Jurkat, Clone E6-1 (cell line): ENCODE data around the gene PLXNA2.

ENCODE experiments used
- DNase-seq: peaks from one replicate; pipeline ENCODE4 v3.0.0-alpha.2; 2011; ENCODE audit warnings: low read depth, low spot score
- H3K4me3 ChIP-seq: 2 replicates; pipeline ENCODE4 v1.5.1; 2011; ENCODE audit warnings: mild to moderate bottlenecking, low read length, control low read depth, moderate library complexity

Gene PLXNA2

DNA sequence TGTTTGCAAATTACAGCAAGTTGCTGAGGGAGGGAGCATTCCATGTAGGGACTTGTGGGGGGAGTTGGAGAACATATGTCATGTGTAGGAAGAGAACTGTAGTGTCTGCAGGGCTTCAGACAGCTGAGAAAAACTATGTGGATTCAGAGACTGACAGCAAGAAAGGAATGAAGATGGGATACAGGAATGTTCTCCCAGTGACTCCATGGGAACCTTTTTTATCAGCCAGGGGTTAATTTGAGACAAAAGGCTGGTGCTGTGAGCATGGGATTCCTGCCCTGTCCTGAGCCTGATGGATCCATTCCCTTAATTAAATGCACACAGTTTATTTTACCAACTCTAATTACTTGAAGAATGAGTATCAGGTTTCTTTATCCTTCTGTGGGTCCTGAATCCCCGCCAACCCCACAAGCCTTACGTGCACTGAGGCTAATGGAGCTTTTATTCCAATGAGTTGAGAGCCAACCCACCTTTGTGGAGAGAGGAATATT, 26.5 kb upstream of the PLXNA2 start:
- no peak for DNase-seq
- H3K4me3 ChIP-seq: no peak overlapping the region

DNA sequence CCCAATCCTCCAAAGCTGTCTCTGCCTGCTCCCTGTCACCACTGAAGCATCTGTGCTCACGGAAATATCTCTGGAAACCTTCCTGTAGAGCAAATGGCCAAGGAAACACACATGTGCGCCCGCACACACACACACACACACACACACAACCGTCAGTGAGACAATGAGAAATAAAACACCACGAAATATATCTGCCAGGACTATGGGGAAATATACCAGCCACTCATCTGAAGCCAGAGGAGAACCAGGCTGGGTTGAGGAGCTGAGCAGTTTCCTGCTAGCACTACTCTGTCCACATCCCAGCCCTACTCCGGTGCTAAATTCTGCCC, 25.1 kb upstream of the PLXNA2 start:
- no peak for DNase-seq
- H3K4me3 ChIP-seq: no peak overlapping the region

DNA sequence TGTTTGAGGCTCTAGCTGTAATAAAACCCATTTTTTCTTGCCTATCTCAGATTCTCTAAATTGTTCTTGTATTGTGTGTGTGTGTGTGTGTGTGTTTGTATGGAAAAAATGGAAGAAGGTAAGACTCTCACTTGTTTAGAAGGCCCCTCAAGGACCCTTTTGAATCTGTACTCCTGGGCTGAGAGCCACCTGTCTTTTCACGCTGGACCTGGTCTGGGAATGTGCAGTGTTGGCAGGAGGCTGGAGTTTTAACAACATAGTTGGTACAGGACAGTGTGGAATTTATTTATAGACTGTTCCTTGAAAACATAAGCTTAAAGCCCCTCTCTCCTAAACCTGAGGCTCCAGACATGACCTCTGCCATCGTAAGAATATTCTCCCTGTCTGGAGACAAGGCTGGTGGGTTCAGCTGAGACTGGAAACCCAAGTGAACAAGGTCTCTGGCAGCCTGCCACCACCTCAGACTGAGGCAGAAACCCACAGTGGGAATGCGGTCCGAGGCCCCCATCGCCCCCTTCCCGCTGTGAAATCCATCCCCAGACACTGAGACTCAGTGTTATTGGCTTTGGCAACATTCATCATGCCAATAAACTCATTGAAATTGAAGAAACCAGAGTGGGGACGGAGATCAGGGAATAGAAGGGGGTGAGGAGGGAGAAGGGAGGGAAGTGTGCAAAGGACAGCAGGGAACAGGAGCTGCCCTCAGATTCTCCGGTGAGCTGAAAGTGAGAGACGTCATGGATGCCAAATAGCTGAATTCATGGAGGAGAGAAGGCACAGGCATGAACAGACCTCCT, 24.6 kb upstream of the PLXNA2 start:
- no peak overlapping the region for H3K4me3 ChIP-seq
- DNase-seq: no peak

DNA sequence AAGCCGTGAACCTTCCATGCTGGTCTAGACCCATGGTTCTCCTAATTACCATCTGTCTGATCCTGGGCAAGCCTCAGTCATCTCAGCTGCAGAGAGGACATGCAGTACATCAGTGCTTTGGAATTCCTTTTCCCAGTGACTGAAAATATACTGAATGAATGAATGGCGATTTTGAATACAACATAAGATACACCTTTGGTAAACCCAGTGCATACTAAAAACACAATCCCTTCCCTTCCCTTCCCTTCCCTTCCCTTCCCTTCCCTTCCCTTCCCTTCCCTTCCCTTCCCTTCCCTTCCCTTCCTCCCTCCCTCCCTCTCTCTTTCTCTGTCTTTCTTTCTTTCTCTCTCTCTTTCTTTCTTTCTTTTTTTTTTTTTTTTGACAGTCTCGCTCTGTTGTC, 21.3 kb upstream of the PLXNA2 start:
- DNase-seq: no peak

DNA sequence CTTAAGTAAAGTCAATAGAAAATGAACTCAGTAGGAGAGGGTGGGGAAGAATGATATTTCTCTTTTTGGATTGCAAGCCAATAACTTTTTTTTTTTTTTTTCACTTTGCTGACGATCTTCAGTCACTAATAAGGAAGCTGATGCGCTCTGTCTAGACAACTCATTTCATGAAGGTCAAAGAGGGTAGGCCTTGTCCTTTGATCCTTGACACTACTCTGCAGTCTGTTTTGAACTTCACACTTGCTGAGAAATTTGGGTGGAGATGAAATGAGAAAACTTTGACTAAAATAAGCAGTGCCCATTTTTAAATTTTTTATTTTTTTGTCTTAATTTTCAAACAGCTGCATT, 20.9 kb upstream of the PLXNA2 start:
- no peak overlapping the region for H3K4me3 ChIP-seq
- no peak for DNase-seq

More for the DNA sequence above, 21.3 kb upstream of the PLXNA2 start:
- no peak overlapping the region for H3K4me3 ChIP-seq

DNA sequence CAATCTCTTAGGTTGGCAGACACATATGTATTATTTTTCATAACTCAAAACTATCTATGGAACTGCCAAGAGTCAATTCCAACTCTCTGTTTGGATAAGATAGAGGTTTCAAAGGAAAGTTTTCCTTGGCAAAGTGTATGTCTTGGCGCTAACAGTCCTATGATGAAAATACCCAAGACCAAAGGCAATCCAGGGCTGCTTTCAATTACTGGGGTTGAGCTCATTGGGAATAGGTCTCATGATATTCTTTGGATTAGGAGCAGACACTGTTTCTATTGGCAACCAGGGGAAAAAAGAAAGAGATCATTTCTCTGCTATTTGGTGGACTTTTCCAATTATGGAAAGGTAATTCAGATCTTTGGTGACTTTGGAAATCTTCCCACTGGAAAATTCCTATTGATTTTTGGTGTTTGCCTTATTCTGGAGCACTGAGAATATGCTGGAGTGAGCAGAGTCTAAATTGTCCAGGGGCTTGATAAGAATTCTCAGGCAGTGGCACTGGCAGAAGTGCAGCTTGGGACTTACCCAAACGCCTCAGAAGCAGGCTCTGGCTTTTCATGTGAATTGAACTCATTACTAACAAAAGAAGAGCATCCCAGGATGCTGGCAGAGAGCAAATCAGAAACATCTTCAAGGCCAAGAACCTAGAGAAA, 20.4 kb upstream of the PLXNA2 start:
- no peak for DNase-seq
- H3K4me3 ChIP-seq: no peak overlapping the region

DNA sequence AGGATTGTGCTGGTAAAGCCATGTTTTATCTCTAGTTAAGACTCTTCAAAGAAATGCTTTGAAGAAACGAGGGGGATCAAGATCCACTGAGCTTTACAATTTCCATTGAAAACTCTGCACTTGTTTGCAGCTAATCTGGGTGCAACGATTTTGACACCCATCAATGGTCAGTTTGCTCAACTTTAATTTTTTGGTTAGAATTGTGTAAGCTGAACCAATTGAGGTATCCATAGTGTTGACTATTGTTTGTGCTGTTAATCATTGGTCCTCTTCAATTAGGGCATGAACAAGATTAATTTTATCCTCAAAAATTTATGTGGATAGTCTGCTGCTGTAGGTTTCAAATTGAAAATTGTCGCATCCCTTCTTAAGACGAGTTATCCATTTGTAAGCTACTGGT, 17.7 kb upstream of the PLXNA2 start:
- no peak for DNase-seq
- H3K4me3 ChIP-seq: no peak overlapping the region

DNA sequence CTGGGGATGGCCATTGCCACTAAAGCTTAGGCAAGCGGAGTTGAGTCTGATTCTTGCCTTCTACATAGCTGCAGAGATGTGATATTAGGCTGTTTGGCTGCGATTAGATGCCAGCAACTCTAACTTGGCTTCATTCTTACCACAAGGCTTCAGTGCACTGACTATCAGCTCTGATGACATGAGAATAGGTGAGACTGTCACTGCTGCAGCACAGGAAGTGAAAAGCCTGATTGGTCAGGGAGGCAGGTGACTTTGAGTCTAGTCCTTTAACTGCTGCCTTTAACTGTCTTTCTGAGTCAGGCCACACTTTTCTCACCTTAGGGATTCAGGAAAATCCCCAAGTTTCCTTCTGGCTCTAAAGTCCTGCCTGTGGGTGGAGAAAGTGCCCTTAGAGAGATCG, 14.1 kb upstream of the PLXNA2 start:
- H3K4me3 ChIP-seq: no peak overlapping the region
- DNase-seq: no peak

DNA sequence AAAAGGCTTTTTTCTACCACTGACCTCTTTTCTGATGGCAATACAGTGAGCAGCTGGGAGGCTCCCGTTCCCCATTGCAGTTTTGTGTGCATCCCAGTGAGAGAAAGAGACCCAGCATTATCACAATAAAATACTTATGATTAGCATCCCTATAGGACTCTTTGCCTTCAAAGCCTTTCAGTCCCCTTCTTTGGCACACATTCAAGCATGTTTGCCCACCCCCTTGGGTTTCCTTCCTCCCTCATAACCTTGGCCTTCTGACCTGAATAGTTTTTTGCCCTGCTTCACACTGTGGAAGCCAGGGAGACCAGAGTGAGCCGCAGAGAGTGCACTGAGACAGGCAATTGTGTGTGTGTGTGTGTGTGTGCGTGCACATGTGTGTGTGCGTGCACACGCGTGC, 13.2 kb upstream of the PLXNA2 start:
- no peak for DNase-seq
- no peak overlapping the region for H3K4me3 ChIP-seq

DNA sequence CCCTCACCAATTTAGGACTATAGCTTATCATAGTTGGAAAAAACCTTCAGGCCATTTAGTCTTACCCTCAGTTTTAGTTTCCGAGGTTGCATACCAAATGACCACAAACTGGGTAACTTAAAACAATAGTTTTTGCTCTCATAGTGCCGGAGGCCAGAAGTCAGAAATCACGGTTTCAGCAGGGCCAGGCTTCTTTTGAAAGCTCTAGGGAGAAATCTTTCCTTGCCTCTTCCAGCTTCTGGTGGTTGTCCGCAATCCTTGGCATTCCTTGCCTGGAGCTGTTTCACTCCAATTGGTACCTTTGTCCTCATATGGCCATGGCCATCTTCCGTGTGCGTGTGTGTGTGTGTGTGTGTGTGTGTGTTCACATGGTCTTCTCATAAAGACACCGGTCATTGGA, 12.4 kb upstream of the PLXNA2 start:
- H3K4me3 ChIP-seq: no peak overlapping the region
- no peak for DNase-seq

DNA sequence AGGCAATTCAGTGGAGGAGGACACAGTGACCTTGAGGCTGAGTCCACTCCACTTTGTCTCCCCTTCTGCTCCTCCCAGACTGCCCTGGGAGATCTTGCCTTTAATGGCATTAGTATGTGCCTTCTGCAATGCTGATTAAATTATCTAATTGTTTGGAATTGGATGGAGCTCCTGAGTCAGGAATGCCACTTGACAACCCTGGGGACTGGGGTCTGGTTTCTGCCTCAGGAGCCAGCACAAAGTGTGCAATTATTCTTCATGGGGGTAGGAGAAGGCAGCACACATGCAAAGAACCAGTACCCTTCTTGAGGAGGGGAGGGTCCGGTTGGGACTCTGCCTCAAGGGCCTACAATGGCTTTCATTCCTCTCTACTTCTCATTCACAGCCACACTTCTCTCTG, 11.9 kb upstream of the PLXNA2 start:
- DNase-seq: no peak
- H3K4me3 ChIP-seq: no peak overlapping the region

DNA sequence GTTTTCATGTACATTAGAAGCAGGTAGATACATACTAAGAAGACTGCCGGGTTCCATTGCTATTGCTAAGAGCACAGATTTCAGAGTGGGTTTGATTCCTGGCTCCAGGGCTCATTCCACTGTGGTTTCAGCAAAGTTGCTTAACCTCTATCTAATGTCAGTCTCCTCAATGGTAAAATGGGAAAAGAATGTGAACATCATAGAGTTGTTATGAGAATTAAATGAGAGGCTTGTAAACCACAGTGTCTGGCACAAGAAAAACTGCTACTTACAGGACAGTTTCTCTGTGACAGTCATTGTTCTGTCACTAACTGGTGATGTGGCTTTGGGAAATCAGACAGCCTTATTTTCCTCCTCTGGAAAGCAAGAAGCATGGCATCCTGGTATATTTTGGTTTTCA, 10.7 kb upstream of the PLXNA2 start:
- H3K4me3 ChIP-seq: no peak overlapping the region
- no peak for DNase-seq

DNA sequence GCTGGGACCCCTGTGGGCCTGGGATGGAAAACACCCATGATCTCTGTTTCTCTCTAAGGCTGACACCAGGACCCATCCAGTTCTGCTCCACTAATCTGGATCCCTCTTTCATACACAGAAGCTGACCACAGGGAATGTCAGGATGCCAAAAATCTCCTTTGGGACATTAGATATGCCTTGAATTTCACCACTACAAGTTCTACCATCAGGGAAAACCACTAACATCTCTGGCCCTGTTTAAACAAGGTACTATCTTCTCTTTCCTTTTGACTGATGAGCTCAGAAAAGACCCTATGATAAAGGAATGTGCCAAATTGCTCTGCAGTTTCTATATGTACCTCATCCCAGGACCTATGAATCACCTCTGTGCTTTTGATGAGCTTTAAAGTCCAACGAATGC, 10.2 kb upstream of the PLXNA2 start:
- no peak overlapping the region for H3K4me3 ChIP-seq
- no peak for DNase-seq

DNA sequence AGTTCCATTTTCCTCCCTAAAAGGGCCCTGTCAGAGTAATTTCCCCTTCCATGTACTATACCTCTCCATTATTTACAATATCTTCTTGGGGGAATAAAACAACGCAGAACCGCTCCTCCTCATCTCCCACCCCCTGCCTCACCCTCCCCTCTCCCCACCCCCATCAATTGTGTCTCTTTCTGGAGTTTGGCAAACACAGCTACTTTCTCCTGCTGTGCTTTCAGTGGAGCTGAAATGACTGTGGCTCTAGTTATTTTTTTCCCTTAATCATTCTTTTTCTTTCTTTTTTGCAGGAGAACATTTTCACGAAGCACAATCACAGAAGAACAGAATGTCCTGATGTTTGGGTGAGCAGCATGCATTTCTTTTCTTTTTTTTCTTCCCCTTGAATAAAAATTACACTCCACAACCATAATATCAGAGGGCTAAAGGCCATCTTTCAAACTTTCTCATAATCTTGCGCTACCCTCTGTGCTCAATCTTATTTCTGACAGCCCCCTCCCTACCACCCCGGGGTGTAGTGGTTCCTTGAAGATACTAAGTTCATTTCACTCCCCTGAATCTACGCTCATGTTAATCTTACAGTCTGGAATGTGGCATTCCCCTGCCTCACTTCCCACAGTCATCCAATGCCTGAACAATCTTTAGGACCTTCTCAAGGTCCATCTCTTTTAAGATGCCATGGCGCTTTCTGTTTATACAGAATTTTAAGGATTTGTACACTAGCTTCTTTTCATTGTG, 8.8 kb upstream of the PLXNA2 start:
- DNase-seq: no peak
- no peak overlapping the region for H3K4me3 ChIP-seq

DNA sequence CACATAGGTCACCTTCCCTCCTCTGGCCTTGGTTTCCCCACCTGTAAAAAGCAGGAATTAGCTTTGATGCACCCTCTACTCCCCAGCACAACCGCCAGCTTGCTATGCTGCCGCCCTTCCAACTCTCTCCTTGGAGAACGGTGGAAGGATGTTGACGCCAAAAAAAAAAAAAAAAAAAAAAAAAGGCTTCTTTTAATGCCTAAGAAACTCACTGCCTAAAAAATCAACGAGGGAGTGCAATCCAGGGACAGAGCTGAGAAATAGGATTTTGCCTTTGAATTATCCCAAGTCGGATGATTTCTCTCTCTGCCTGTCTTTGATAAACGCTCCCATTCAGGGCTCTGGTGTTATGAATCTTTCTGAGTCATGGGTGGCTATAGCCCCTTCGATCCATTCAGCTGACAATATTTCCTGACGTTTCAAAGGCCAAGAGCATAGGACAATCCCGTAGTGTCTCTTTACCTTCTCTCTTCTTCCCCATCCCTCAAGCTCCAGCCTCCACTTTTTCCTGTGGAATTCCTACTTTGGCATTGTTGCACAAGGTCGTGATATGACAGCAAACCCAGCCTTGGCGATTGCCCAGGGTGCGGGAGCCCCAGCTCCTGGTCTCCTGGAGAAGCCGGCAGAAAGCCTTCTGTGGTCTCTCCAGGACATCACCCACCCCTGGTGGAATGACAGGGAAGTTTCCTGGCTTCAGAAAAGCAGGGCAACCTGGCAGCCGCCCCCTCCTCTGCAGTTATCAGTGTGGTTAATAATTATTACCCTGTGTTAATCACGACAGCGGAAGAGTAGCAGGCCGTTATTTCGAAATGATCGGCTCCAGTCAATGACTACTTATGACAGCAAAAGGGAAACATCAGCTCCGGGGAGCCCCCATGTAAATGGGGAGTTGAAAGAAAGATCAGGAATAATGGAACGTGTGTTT, 8.0 kb upstream of the PLXNA2 start:
- DNase-seq: no peak
- H3K4me3 ChIP-seq: no peak overlapping the region

DNA sequence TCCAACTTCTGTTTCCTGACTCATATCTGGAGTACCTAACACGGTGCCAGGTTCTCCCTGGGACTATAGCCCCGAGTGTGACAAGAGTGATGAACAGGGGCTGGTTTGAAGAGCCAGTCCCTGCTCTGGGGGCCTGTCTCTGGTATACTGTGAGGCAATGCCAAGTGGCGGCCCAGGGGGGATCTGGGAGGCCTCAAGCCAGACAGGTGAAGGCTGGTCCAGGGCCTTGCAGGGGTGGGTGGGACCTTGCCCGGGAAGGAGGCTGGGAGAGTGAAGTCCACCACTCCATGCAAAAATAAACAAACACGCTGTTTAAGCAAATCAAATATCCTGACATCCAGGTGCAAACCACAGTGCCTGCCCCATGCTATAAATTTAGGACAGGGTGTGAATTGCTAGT, 6.8 kb upstream of the PLXNA2 start:
- no peak overlapping the region for H3K4me3 ChIP-seq
- no peak for DNase-seq

DNA sequence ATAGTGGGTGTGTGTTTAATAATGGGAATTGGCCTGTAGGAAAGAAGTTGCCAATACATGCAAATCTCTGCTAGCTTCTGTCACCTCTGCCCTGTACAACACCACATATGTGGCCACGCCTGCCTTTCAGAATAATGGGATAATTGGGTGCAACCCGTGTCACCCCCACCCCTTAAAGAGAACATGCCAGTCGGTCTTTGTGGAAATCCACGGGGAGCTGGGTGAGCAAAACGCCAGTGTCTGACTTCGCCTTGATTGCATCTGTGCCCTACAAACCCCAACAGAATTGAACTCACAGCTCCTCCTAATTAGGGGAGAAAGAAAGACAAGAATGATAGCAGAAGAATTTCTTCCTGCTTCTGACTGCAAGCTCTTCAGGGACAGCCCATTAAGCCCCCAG, 6.4 kb upstream of the PLXNA2 start:
- no peak overlapping the region for H3K4me3 ChIP-seq
- DNase-seq: no peak

DNA sequence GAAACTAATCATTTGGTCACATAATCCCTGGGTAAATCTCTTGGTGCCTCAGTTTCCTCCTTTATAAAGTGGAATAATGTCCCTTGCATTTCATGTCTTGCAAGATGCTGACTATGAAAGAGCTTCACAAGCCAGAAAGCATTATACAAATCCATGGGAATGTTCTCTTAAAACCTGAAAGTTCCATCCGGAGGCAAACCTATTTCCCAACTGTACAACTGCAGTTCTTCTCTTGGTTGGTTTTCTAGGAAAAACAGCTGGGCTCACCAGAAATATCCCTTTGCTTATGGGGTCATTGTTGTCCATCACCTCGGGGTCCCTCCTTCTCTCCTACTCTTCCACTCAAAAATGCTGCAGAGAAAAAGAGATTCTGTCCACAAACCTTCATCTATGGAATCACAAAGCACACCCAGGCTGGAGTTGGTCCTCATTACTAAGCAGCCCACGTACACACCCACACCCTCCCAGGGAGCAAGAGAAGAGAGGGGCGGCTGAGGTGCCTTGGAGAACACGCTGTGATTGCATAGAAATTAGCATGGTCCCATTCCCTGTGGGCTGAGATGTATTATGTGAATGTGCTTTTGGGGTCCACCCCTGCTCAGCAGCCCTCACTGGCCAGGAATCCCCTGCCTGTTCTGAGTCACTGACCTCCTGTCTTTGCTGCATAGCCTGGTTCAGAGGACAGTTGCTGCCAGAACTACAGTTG, 5.0 kb upstream of the PLXNA2 start:
- H3K4me3 ChIP-seq: no peak overlapping the region
- no peak for DNase-seq

DNA sequence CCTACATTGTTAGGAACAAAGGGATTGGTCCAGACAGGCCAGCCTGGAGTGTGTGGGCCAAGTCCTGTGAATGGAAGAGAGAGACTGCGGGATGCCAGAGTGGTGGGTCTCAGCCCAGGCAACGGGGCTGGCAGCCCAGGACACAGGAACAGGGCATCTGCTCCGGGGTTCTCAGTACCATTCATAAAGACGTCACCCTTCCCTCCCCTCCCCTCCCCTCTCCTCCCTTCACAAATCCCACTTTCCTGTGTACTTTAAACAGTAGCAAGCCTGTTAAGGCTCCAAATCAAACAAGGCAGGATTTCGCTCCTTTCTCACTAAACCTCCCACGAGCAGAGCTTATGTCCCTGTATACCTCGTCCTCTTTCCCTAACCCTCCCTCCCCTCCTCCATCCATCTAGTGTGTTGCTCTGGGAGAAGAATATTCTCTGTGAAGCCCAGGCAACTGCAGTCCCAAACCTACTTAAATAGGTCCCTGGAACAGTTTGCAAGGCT, 4.2 kb upstream of the PLXNA2 start:
- H3K4me3 ChIP-seq: no peak overlapping the region
- no peak for DNase-seq
